Measurements from ENCODE around the gene APBA2. TPM values are rescaled to one million over a fixed set of nuclear protein-coding genes. Genes with fewer than 3 reads are reported as not detected.

The APBA2 gene
- total and polyA plus RNA-seq, 10 of the 15 experiments (the other 5 are each of a cell fraction or from before 2014, with no cell fraction given), result 0.06 to 0.26 (median 0.07) TPM; not detected in 7

DNA sequence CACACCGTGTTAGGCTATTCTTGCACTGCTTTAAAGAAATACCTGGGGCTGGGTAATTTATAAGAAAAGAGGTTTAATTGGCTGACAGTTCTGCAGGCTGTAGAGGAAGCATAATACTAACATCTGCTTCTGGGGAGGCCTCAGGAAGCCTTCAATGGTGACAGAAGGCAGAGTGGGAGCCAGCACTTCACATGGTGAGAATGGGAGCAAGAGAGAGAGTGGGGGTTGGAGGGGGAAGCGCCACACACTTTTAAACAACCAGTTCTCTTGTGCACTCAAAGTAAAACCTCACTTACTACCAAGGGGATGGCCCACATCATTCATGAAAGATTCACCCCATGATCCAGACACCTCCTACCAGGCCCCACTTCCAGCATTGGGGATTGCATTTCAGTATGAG lies 181.1 kb downstream of the APBA2 start (continued):
- TF ChIP-seq, protein P1, sequence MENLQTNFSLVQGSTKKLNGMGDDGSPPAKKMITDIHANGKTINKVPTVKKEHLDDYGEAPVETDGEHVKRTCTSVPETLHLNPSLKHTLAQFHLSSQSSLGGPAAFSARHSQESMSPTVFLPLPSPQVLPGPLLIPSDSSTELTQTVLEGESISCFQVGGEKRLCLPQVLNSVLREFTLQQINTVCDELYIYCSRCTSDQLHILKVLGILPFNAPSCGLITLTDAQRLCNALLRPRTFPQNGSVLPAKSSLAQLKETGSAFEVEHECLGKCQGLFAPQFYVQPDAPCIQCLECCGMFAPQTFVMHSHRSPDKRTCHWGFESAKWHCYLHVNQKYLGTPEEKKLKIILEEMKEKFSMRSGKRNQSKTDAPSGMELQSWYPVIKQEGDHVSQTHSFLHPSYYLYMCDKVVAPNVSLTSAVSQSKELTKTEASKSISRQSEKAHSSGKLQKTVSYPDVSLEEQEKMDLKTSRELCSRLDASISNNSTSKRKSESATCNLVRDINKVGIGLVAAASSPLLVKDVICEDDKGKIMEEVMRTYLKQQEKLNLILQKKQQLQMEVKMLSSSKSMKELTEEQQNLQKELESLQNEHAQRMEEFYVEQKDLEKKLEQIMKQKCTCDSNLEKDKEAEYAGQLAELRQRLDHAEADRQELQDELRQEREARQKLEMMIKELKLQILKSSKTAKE (IDR thresholded peaks at IDR 0.05; ENCODE audit: low read depth, poor library complexity, severe bottlenecking), result no peak
- TF ChIP-seq KAT2A (conservative IDR thresholded peaks at IDR 0.05; ENCODE audit: control insufficient read depth, low read depth, low read length) (no peak), CHD4 (IDR thresholded peaks at IDR 0.05) (no peak), BCL11A (IDR thresholded peaks at IDR 0.05; ENCODE audit: low read depth, low read length) (no peak), RELA (IDR thresholded peaks at IDR 0.05; ENCODE audit: borderline replicate concordance, partially characterized antibody) (no peak), NFYB (IDR thresholded peaks at IDR 0.05; ENCODE audit: insufficient read depth, low read depth, low read length) (no peak), TAF1 (IDR thresholded peaks at IDR 0.05; ENCODE audit: borderline replicate concordance, low read depth, low read length) (no peak)
- TF ChIP-seq, protein P2, sequence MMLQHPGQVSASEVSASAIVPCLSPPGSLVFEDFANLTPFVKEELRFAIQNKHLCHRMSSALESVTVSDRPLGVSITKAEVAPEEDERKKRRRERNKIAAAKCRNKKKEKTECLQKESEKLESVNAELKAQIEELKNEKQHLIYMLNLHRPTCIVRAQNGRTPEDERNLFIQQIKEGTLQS (IDR thresholded peaks at IDR 0.05; ENCODE audit: borderline replicate concordance, extremely low read depth, low read depth, low read length), result no peak

DNA sequence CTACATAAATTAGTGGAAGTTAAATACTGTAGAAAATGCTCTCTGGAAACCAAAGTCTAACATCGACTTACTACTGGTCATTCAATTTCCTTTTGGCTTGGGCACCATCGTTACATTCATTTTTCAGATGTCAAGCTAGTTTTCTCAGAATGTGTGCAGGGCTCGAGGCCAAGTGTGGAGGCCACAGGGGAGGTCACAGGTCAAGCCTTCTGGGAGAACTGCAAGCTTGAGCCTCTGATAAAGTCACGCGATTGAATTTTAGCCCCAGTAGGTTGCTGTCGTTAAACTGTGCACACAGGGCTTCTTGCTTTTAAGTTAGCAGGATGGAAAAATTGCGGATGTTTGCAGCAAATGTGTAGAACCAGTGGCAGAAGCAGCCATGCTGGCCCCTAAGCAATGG lies 182.2 kb downstream of the APBA2 start:
- intact Hi-C loops (cut with micrococcal nuclease; ENCODE audit: unreplicated experiment), result no loop called here
- H3K4me2 ChIP-seq (ENCODE audit: control insufficient read depth, insufficient read depth), result no peak overlapping the region
- SMC1A ChIA-PET (ENCODE audit: uncharacterized antibody, unreplicated experiment), result no interaction called here
- no peaks in the 10 kb centered on the region for H3K4me1 ChIP-seq (ENCODE audit: control insufficient read depth, insufficient read depth, low read length)
- no peaks in the 10 kb centered on the region for H3K79me2 ChIP-seq (ENCODE audit: control insufficient read depth, insufficient read depth, low read length)
- CTCF ChIA-PET, result no interaction called here
- H3K9me3 ChIP-seq (replicated peaks; ENCODE audit: control insufficient read depth, insufficient read depth, low read length), result no peaks in the 10 kb centered on the region
- RAD21 ChIA-PET (ENCODE audit: unreplicated experiment), result no interaction called here
- no peaks in the 10 kb centered on the region for H3K27me3 ChIP-seq (replicated peaks in 1 of 2; ENCODE audit: control insufficient read depth in 2 of 2, insufficient read depth in 2 of 2, low read length in 1 of 2)
- DNase-seq (ENCODE audit: low read depth, low spot score) (no peak), ATAC-seq (no peak), FAIRE-seq (no peak)
- H4K20me1 ChIP-seq (ENCODE audit: control insufficient read depth, insufficient read depth), result no peaks in the 10 kb centered on the region
- in situ Hi-C loops (cut with MboI), result no loop called here
- no peak overlapping the region for H3K4me3 ChIP-seq
- WGBS (ENCODE audit: insufficient coverage, insufficient replicate concordance, low lambda C conversion rate, missing lambda C conversion rate), result 43% methylated on average over 7 of the region's 7 CpGs
- BruUV-seq (replicated peaks), result no TSS peak
- no peak overlapping the region for H2AFZ ChIP-seq (ENCODE audit: control insufficient read depth, low read depth, low read length)
- H3K27ac ChIP-seq (ENCODE audit: control insufficient read depth, insufficient read depth), result no peak overlapping the region
- H3K36me3 ChIP-seq (ENCODE audit: control insufficient read depth in 2 of 2, insufficient read depth in 2 of 2, low read length in 1 of 2), result no peaks in the 10 kb centered on the region
- H3K9ac ChIP-seq (ENCODE audit: control insufficient read depth, insufficient read depth, low read length), result no peak overlapping the region
- POLR2A ChIA-PET, result no interaction called here
- TF ChIP-seq YY1 (IDR thresholded peaks at IDR 0.05; ENCODE audit: low read depth, low read length) (no peak), KLF5 (IDR thresholded peaks at IDR 0.05; ENCODE audit: partially characterized antibody) (no peak), NFXL1 (IDR thresholded peaks at IDR 0.05; ENCODE audit: borderline replicate concordance) (no peak), CHD1 (IDR thresholded peaks at IDR 0.05; ENCODE audit: low read depth, low read length) (no peak), NRF1 (conservative IDR thresholded peaks at IDR 0.05; ENCODE audit: low read depth, low read length) (no peak), SMARCA5 (IDR thresholded peaks at IDR 0.05) (no peak), RAD21 (IDR thresholded peaks at IDR 0.05; ENCODE audit: insufficient read depth, low read depth, low read length) (no peak), FOS (IDR thresholded peaks at IDR 0.05; ENCODE audit: borderline replicate concordance, extremely low read depth, insufficient read length) (no peak), PAX5 (IDR thresholded peaks at IDR 0.05; ENCODE audit: borderline replicate concordance, low read depth, low read length) (no peak), DPF2 (IDR thresholded peaks at IDR 0.05) (no peak), ESRRA (IDR thresholded peaks at IDR 0.05; ENCODE audit: low read length) (no peak)
- TF ChIP-seq, protein P3, sequence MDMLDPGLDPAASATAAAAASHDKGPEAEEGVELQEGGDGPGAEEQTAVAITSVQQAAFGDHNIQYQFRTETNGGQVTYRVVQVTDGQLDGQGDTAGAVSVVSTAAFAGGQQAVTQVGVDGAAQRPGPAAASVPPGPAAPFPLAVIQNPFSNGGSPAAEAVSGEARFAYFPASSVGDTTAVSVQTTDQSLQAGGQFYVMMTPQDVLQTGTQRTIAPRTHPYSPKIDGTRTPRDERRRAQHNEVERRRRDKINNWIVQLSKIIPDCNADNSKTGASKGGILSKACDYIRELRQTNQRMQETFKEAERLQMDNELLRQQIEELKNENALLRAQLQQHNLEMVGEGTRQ (IDR thresholded peaks at IDR 0.05; ENCODE audit: borderline replicate concordance, low read depth, low read length), result no peak
- TF ChIP-seq, protein P4, sequence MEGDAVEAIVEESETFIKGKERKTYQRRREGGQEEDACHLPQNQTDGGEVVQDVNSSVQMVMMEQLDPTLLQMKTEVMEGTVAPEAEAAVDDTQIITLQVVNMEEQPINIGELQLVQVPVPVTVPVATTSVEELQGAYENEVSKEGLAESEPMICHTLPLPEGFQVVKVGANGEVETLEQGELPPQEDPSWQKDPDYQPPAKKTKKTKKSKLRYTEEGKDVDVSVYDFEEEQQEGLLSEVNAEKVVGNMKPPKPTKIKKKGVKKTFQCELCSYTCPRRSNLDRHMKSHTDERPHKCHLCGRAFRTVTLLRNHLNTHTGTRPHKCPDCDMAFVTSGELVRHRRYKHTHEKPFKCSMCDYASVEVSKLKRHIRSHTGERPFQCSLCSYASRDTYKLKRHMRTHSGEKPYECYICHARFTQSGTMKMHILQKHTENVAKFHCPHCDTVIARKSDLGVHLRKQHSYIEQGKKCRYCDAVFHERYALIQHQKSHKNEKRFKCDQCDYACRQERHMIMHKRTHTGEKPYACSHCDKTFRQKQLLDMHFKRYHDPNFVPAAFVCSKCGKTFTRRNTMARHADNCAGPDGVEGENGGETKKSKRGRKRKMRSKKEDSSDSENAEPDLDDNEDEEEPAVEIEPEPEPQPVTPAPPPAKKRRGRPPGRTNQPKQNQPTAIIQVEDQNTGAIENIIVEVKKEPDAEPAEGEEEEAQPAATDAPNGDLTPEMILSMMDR (IDR thresholded peaks at IDR 0.05 in 2 of 3, conservative IDR thresholded peaks at IDR 0.05 in 1 of 3; ENCODE audit: control insufficient read depth in 2 of 3, extremely low read depth in 1 of 3, insufficient read depth in 1 of 3, low read depth in 3 of 3, low read length in 3 of 3), result no peak
